Neutrophil (primary cell): ENCODE data around the gene CNTN4.

Source experiments
- H3K27ac ChIP-seq: fragments of 200-600 bp; sonication (generic); 2 replicates; pipeline ENCODE4 v1.5.1; 2016; ENCODE audit warnings: mild to moderate bottlenecking, moderate library complexity
- H3K27me3 ChIP-seq: fragments of 200-600 bp; sonication (generic); 2 replicates; pipeline ENCODE4 v1.6.0; 2016; ENCODE audit warnings: mild to moderate bottlenecking
- H3K36me3 ChIP-seq: fragments of 200-600 bp; sonication (generic); 2 replicates; pipeline ENCODE4 v1.5.1; 2017
- H3K4me1 ChIP-seq, 2 experiments: fragments of 200-600 bp in 1 of 2; sonication (generic) in 1 of 2; 1 replicate in 1 of 2; 2 replicates in 1 of 2; pipeline versions ENCODE4 v1.5.1 to v1.6.1; 2013 to 2016; ENCODE audit warnings: low read depth in 1 of 2, low read length in 1 of 2, mild to moderate bottlenecking in 1 of 2, moderate library complexity in 1 of 2; ENCODE audit not compliant: control insufficient read depth in 1 of 2, insufficient read depth in 1 of 2
- H3K4me3 ChIP-seq, 2 experiments: fragments of 200-600 bp in 1 of 2; sonication (generic) in 1 of 2; 1 replicate in 1 of 2; 2 replicates in 1 of 2; pipeline ENCODE4 v1.5.1; 2013 to 2016; ENCODE audit warnings: low read depth in 1 of 2, low read length in 1 of 2, mild to moderate bottlenecking in 1 of 2, moderate library complexity in 1 of 2
- H3K9me3 ChIP-seq: fragments of 200-600 bp; sonication (generic); 2 replicates; pipeline ENCODE4 v1.5.1; 2016
- CTCF ChIP-seq: fragments of 200-600 bp; sonication (generic); IDR thresholded peaks from 2 replicates; pipeline ENCODE4 v1.5.1; 2016; ENCODE audit warnings: antibody characterized with exemption

The CNTN4 gene

GRCh38 chr3:3107181-3107580 lies 1008.5 kb downstream of the CNTN4 start:
- Histone ChIP-seq H3K27ac (no peak overlapping the region), H3K9me3 (no peaks in the 10 kb centered on the region), H3K4me1 (no peaks in the 10 kb centered on the region), H3K4me3 (no peak overlapping the region), H3K27me3 (no peaks in the 10 kb centered on the region), H3K36me3 (no peaks in the 10 kb centered on the region)
- no peak for TF ChIP-seq CTCF
